OCI-LY7 (cell line): Measurements from ENCODE around the gene CSDE1.

Experiments
- EZH2phosphoT487 ChIP-seq: fragments of 200-600 bp; sonication (generic); IDR thresholded peaks from 2 replicates; pipeline ENCODE4 v1.6.1; 2018; ENCODE audit warnings: low read depth, borderline replicate concordance, mild to moderate bottlenecking, mixed run types, antibody characterized with exemption, low read length, moderate library complexity, mixed read lengths
- TF ChIP-seq, protein P1 (sequence below): fragments of 200-600 bp; sonication (generic); conservative IDR thresholded peaks from 2 replicates; pipeline ENCODE4 v1.5.1; 2014; ENCODE audit warnings: mild to moderate bottlenecking, antibody characterized with exemption, low read length, moderate library complexity, mixed read lengths

DNA sequence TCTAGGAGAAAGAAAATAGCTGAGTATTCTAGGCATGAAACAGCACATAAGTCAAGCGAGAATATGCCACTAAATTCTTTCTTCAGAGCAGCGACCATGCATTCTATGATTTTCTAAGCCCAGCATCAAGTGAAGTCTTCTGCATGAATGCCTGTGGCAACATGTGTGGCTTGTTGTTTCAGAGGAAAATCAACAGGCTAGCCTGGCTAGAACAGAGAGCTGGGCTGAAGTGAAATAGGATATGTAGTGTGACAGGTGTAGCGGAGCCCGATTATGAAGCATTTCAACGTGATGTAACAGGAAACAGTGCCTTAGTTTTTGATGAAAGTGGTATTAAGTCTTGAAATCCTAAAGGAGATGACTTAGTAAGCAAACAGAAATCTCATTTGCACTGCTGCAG is 7.0 kb downstream of the CSDE1 start:
- TF ChIP-seq, protein P1, sequence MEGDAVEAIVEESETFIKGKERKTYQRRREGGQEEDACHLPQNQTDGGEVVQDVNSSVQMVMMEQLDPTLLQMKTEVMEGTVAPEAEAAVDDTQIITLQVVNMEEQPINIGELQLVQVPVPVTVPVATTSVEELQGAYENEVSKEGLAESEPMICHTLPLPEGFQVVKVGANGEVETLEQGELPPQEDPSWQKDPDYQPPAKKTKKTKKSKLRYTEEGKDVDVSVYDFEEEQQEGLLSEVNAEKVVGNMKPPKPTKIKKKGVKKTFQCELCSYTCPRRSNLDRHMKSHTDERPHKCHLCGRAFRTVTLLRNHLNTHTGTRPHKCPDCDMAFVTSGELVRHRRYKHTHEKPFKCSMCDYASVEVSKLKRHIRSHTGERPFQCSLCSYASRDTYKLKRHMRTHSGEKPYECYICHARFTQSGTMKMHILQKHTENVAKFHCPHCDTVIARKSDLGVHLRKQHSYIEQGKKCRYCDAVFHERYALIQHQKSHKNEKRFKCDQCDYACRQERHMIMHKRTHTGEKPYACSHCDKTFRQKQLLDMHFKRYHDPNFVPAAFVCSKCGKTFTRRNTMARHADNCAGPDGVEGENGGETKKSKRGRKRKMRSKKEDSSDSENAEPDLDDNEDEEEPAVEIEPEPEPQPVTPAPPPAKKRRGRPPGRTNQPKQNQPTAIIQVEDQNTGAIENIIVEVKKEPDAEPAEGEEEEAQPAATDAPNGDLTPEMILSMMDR: no peak
- no peak for TF ChIP-seq EZH2phosphoT487
